Small intestine (tissue), 7 donors: ENCODE data around the gene SLCO3A1. TPM values are rescaled to one million over a fixed set of nuclear protein-coding genes. Genes with fewer than 3 reads are reported as not detected.

ENCODE experiments used
- DNase-seq, 2 donors: peaks; one replicate each; pipeline versions ENCODE4 v3.0.0 to v3.0.0-alpha.2; 2013
- FAIRE-seq: peaks from 2 replicates; lab custom pipeline; 2012; peaks lifted over from hg19 to GRCh38; lab: Jason Lieb, UNC
- H3K27ac ChIP-seq, 3 donors: one replicate each; pipeline ENCODE4 v1.5.1; 2013; ENCODE audit warnings: low read length in 2 of 3, mild to moderate bottlenecking in 2 of 3, control low read depth in 1 of 3, inconsistent platforms in 1 of 3, low read depth in 1 of 3, moderate library complexity in 1 of 3
- H3K27me3 ChIP-seq, 3 donors: one replicate each; pipeline ENCODE4 v1.6.1; 2013; ENCODE audit warnings: low read length in 3 of 3, inconsistent platforms in 1 of 3; ENCODE audit not compliant: control insufficient read depth in 3 of 3, insufficient read depth in 3 of 3
- H3K36me3 ChIP-seq, 3 donors: one replicate each; pipeline ENCODE4 v1.6.1; 2013; ENCODE audit warnings: low read length in 3 of 3, inconsistent platforms in 1 of 3, low read depth in 1 of 3, mild to moderate bottlenecking in 1 of 3, moderate library complexity in 1 of 3; ENCODE audit not compliant: control insufficient read depth in 3 of 3, insufficient read depth in 2 of 3
- H3K4me1 ChIP-seq, 3 donors: one replicate each; pipeline ENCODE4 v1.6.1; 2013; ENCODE audit warnings: low read length in 2 of 3, inconsistent platforms in 1 of 3, low read depth in 1 of 3, mild to moderate bottlenecking in 1 of 3, moderate library complexity in 1 of 3; ENCODE audit not compliant: control insufficient read depth in 3 of 3, insufficient read depth in 2 of 3
- H3K4me3 ChIP-seq, 3 donors: one replicate each; pipeline ENCODE4 v1.5.1; 2013; ENCODE audit warnings: low read length in 3 of 3, control low read depth in 1 of 3, inconsistent platforms in 1 of 3, low read depth in 1 of 3, mild to moderate bottlenecking in 1 of 3, moderate library complexity in 1 of 3
- H3K9me3 ChIP-seq, 2 donors: one replicate each; pipeline ENCODE4 v1.6.1; 2013; ENCODE audit warnings: low read depth in 1 of 2, low read length in 1 of 2; ENCODE audit not compliant: control insufficient read depth in 2 of 2, insufficient read depth in 1 of 2
- WGBS, 3 donors: extraction: QIAGEN DNeasy Blood & Tissue Kit; methylation state at CpG; one replicate each; pipeline ENCODE4 v1.1.7; 2013; 5-methylcytosine and 5-hydroxymethylcytosine counted together
- polyA plus RNA-seq, 4 donors: library from polyadenylated mRNA; stranded (reverse) in 3 of 4; unstranded in 1 of 4; fragments of 200-250 nt in 3 of 4; fragments of 120-200 nt in 1 of 4; gene quantifications; one replicate each; pipeline versions ENCODE4 v1.2.1 to v1.2.3, GENCODE V29; 2013
- donor health status: healthy with polysubstance abuse.
- donor health status: control.
- donor health status: control.
- donor health status: Bipolar disorder and iron deficiency.
- donor health status: healthy.

Gene SLCO3A1
- polyA plus RNA-seq, 4 donors = 0.89 to 4.4 (median 2.6) TPM

DNA sequence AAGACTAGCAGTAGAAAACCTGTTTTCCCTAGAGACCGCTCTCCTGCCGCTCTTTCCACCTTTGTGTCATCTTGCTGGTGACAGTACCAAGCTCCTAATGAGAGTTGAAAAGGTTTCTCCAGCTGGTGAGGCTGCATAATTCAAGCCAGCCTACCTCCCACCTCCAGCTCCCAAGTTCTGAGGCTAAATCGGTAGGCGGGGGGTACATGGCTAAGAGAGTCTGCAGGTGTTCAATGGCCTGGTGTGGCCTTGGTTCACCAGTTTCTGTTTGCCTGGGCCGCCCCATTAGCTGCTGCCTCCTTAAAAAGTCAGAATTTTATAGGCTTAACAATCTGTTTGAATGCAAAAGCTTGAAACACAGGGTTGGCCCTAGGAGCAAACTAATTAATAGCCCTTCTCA lies 262.8 kb downstream of the SLCO3A1 start:
- Histone ChIP-seq H3K36me3 (no peaks in the 10 kb centered on the region), H3K27ac (no peak overlapping the region), H3K4me3 (no peak overlapping the region), H3K4me1 (peaks cover 0 to 2% (median 0%) of the 10 kb centered on the region in 3 donors), H3K9me3 (no peaks in the 10 kb centered on the region), H3K27me3 (no peaks in the 10 kb centered on the region)
- DNase-seq (no peak), FAIRE-seq (no peak)
- WGBS, 3 donors = 87 to 90% (median 88%) methylated on average over 5 of the region's 5 CpGs

DNA sequence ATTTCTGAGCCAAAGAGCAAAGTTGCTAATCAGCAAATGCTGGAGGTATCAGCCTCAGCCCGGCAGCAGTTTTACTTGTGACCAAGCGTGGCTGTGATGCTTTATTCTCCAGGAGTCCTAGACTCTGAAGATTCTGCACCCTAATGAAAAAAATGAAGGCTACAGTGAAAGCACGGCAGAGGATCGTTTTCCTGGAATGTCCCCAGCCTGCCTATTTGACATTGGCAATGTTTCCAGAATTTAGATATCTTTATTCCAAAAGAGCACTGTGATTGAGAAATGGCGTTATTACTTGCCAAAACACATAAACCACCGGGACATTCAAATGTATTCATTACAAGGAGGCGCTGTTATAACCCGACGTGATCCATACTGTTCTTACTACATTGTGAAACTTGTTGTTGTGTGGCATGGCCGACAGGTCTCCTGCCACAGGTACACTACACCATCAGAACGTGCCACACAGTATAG lies 263.8 kb downstream of the SLCO3A1 start:
- DNase-seq (no peak), FAIRE-seq (no peak)
- 56 to 61% (median 61%) methylated on average over 11 of the region's 11 CpGs for WGBS, 3 donors

DNA sequence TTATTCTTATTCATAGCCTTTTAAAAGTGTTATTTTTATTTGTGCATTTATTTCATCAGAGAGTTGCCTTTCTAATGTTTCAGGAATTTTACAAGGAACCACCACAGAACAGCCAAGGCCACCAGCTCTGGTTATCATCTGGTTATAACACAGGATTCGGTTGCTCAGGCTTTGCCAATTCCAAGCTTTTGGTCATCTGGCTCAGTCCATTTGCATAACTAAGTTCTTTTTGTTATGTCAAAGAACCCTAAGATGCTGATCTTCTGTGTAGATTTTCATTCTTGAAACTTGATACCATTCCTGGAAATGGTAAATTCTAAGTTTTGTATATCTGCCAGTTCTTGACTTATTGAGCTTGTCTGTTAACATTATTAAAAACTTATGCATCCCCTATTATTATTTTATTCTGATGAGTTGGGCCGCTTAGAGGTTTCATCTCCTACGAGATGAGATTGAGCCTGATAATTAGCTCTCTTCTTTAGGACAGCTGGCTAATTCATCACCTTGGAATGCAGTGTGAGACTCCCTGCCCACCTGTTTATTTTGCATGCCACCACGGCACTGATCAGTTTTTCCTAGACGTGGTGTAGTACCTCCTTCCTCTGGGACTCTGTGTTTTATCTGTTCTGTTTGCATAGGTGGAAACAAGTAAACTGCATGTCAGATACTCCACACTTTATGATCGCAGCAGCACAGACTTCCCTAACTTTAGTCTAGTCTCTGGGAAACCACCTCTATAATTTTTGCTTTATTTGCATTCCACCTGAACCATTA lies 264.8 kb downstream of the SLCO3A1 start:
- peaks cover 0 to 2% (median 0%) of the 10 kb centered on the region in 3 donors for H3K4me1 ChIP-seq
- no peaks in the 10 kb centered on the region for H3K36me3 ChIP-seq
- no peak overlapping the region for H3K27ac ChIP-seq
- H3K4me3 ChIP-seq = no peak overlapping the region
- DNase-seq (no peak), FAIRE-seq (no peak)
- no peaks in the 10 kb centered on the region for H3K27me3 ChIP-seq
- 32 to 59% (median 47%) methylated on average over 6 of the region's 6 CpGs for WGBS, 3 donors
- H3K9me3 ChIP-seq = no peaks in the 10 kb centered on the region

More for the DNA sequence above, 263.8 kb downstream of the SLCO3A1 start:
- H3K27ac ChIP-seq = no peak overlapping the region
- H3K4me1 ChIP-seq = peaks cover 0 to 2% (median 0%) of the 10 kb centered on the region in 3 donors
- H3K36me3 ChIP-seq = no peaks in the 10 kb centered on the region
- no peak overlapping the region for H3K4me3 ChIP-seq
- H3K27me3 ChIP-seq = no peaks in the 10 kb centered on the region
- H3K9me3 ChIP-seq = no peaks in the 10 kb centered on the region

DNA sequence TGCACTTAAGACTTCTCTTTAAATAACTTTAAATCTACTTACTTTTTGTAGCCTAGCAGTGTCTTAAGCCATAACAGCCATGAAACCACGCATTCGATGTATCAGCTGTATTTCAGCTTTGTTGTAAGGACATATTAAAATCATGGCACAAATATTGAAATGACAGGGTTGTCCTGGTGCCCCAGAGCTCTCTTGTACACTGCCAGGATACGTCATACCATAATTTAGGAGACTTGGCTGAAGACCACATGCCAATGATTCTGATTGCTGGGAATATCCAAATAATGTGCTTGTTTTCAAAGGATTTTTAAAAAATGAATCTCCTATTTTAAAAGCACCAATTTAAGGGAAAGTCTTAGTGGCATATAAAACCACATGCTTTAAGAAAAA lies 265.4 kb downstream of the SLCO3A1 start:
- FAIRE-seq (no peak), DNase-seq (no peak)
- H3K4me3 ChIP-seq = no peak overlapping the region
- 48 to 75% (median 49%) methylated on average over 3 of the region's 3 CpGs for WGBS, 3 donors
- no peaks in the 10 kb centered on the region for H3K9me3 ChIP-seq
- peaks cover 0 to 2% (median 0%) of the 10 kb centered on the region in 3 donors for H3K4me1 ChIP-seq
- H3K27ac ChIP-seq = no peak overlapping the region
- no peaks in the 10 kb centered on the region for H3K36me3 ChIP-seq
- no peaks in the 10 kb centered on the region for H3K27me3 ChIP-seq

DNA sequence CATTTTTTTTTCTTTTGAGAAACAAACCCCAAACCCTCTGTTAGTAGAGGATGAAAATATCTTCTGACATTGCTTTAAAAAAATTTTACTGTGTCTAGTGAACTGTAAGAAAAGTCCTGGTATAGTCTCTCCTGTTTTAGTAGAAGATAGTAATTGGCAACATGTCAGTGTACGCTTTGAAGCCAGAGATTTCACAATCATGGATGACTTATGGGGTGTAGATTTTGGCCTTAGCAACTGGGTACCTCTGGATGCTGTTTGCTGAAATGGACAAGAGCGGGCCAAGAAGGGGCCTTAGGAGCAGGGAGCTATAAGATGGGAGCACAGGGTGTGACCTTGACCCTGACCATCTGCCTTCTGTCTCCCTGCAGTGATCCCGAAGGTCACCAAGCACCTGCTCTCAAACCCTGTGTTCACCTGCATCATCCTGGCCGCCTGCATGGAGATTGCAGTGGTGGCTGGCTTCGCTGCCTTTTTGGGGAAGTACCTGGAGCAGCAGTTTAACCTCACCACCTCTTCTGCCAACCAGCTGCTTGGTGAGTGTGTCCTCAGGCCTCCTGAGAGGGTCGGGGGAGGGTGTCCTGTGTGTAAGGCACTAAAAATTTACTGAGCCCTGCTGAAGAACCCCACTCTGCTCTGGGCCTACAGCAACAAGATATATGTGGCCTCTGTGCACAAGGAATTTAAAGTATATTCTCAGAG lies 266.7 kb downstream of the SLCO3A1 start:
- FAIRE-seq (no peak), DNase-seq (no peak)
- 65 to 74% (median 73%) methylated on average over 6 of the region's 6 CpGs for WGBS, 3 donors

DNA sequence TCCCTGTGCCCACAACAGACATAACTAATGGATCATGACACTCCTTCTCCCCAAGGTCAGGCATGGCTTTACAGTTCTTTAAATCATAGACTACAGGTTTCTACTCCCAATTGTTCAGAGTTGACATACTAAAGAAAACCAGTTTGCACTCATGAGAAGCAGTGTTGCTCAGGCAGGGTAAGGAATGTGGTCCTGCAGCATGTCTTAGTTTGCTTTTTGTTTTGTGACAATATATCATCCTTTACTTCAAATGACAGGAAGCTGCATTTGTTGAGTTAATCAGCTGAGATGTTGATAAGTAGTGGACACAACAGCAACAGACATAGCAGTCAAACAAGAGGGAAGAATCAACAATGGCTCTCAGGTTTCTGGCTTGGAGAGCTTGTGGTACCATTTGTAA lies 267.5 kb downstream of the SLCO3A1 start:
- Histone ChIP-seq H3K27me3 (no peaks in the 10 kb centered on the region), H3K27ac (no peak overlapping the region), H3K4me3 (no peak overlapping the region), H3K4me1 (peaks cover 0 to 2% (median 0%) of the 10 kb centered on the region in 3 donors), H3K9me3 (no peaks in the 10 kb centered on the region), H3K36me3 (no peaks in the 10 kb centered on the region)
- no peak for FAIRE-seq
- DNase-seq = no peak

More for the DNA sequence above, 266.7 kb downstream of the SLCO3A1 start:
- H3K36me3 ChIP-seq = no peaks in the 10 kb centered on the region
- H3K27me3 ChIP-seq = no peaks in the 10 kb centered on the region
- no peak overlapping the region for H3K27ac ChIP-seq
- no peaks in the 10 kb centered on the region for H3K9me3 ChIP-seq
- H3K4me1 ChIP-seq = peaks cover 0 to 2% (median 0%) of the 10 kb centered on the region in 3 donors
- no peak overlapping the region for H3K4me3 ChIP-seq

DNA sequence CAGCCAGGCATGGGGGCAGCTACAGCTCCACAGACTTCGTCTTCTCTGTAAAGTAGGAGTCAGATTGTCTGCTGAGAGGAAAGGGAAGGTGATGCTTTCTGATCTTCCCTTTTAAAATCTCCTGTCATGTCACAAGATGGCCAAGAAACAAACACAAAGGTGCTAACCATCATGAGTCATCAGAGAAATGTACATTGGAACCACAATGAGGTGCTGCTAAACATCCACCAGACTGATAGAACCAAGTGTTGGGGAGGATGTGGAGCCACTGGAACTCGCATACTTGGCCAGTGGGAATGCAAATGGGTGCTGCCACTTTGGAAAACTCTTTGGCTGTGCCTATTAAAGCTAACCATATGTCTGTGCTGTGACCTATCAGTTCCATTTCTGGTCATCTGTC lies 268.8 kb downstream of the SLCO3A1 start:
- H3K27me3 ChIP-seq = no peaks in the 10 kb centered on the region
- H3K36me3 ChIP-seq = no peaks in the 10 kb centered on the region
- H3K4me1 ChIP-seq = peaks cover 0 to 2% (median 0%) of the 10 kb centered on the region in 3 donors
- no peaks in the 10 kb centered on the region for H3K9me3 ChIP-seq
- H3K4me3 ChIP-seq = no peak overlapping the region
- FAIRE-seq (no peak), DNase-seq (no peak)
- H3K27ac ChIP-seq = no peak overlapping the region
- 65 to 90% (median 78%) methylated on average over 2 of the region's 2 CpGs for WGBS, 3 donors

DNA sequence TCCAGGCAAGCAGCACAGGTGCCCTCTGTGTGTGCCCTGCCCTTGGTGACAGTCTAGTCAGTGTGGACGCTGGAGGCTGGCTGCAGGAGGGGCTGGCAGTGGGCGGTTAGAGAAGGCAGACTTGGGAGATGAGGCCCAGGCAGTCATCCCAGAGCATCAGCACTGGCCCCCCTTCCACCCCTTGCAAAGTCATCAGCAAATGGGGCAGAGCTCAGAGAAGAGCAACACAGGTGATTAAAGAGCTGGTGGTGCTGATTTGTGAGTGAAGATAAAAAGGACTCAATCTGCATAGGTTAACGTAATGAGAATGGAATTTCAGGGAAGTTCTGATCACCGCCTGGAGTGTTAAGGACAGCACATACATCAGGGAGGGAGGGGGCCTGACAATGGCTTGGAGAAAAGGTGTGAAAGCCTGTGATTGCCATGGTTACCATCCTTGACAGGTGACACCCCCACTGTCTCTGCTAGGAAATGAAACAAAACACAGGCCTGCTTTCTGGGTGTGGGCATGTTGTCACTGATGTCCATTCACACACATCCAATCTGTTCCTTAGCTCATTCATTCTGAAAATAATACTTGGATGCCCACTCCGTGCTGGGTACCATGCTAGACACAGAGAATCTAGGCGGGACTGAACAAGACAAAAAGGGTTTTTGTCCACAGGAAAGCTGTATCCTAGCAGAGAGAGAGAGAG lies 270.6 kb downstream of the SLCO3A1 start:
- FAIRE-seq = no peak
- Histone ChIP-seq H3K27me3 (no peaks in the 10 kb centered on the region), H3K4me3 (no peak overlapping the region), H3K9me3 (no peaks in the 10 kb centered on the region), H3K4me1 (no peaks in the 10 kb centered on the region), H3K27ac (no peak overlapping the region), H3K36me3 (peaks cover 0 to 2% (median 0%) of the 10 kb centered on the region in 3 donors)
- 55 to 71% (median 69%) methylated on average over 6 of the region's 6 CpGs for WGBS, 3 donors
- no peak for DNase-seq
